HCT116 (cell line): ENCODE data around the gene DHPS. TPM values are rescaled to one million over a fixed set of nuclear protein-coding genes. Genes with fewer than 3 reads are reported as not detected.

ENCODE experiments used
- ATAC-seq: fragments of 200-7000 bp; cut with Tn5 transposase; 2 replicates; pipeline ENCODE4 v1.9.1; 2020; ENCODE audit warnings: mild to moderate bottlenecking, moderate library complexity
- BruUV-seq: library from RNA; stranded (reverse); fragments of 400-500 nt; replicated peaks from 2 replicates; lab custom pipeline; 2021; lab: Mats Ljungman, UMichigan
- CTCF ChIA-PET: fragments of 300-600 bp; sonication (Branson Sonifier 250); formaldehyde crosslinking; loops from one replicate; lab custom pipeline; 2021; ENCODE audit warnings: antibody characterized with exemption; lab: Charles Lee
- POLR2A ChIA-PET: fragments of 300-600, 350-600 bp; sonication (Branson Sonifier 250); formaldehyde crosslinking; loops from one replicate; lab custom pipeline; 2021; ENCODE audit warnings: antibody characterized with exemption; lab: Charles Lee
- RAD21 ChIA-PET, 2 experiments: fragments of 300-600 bp; sonication (Branson Sonifier 250); formaldehyde crosslinking; loops; one replicate each; lab custom pipeline; 2023; ENCODE audit warnings: low total read pairs in 2 of 2; ENCODE audit not compliant: uncharacterized antibody in 2 of 2, unreplicated experiment in 2 of 2, low non-redundant PET in 1 of 2; lab: Charles Lee
- DNase-seq: peaks from one replicate; pipeline ENCODE4 v3.0.0-alpha.2; 2010; ENCODE audit warnings: low read depth, low spot score
- H2AFZ ChIP-seq: fragments of 200-600 bp; shearing (Covaris generic), sonication (generic); 2 replicates; pipeline ENCODE4 v1.6.1; 2017; ENCODE audit warnings: low read depth, mixed run types, mixed read lengths, antibody characterized with exemption, low read length; ENCODE audit not compliant: poor library complexity, severe bottlenecking
- H3K27ac ChIP-seq: 2 replicates; pipeline ENCODE4 v1.5.1; 2012; ENCODE audit warnings: low read depth, low read length
- H3K27me3 ChIP-seq: fragments of 200-600 bp; sonication (generic); 2 replicates; pipeline ENCODE4 v1.6.1; 2016; ENCODE audit warnings: mixed run types, low read length, mixed read lengths; ENCODE audit not compliant: insufficient read depth
- H3K36me3 ChIP-seq, 2 experiments: fragments of 200-500 bp in 1 of 2; fragments of 200-600 bp in 1 of 2; sonication (Bioruptor generic) in 1 of 2; sonication (generic) in 1 of 2; 2 replicates each; pipeline versions ENCODE4 v1.5.1 to v1.6.1; 2014 to 2016; ENCODE audit warnings: low read length in 2 of 2, inconsistent platforms in 1 of 2, mixed read lengths in 1 of 2, mixed run types in 1 of 2; ENCODE audit not compliant: insufficient read depth in 2 of 2, control insufficient read depth in 1 of 2
- H3K4me1 ChIP-seq, 2 experiments: fragments of 200-600 bp in 1 of 2; sonication (generic) in 1 of 2; 2 replicates each; pipeline versions ENCODE4 v1.5.1 to v1.6.1; 2012 to 2017; ENCODE audit warnings: low read length in 2 of 2, inconsistent platforms in 1 of 2, mild to moderate bottlenecking in 1 of 2, mixed read lengths in 1 of 2, mixed run types in 1 of 2, moderate library complexity in 1 of 2; ENCODE audit not compliant: insufficient read depth in 2 of 2, control insufficient read depth in 1 of 2
- H3K4me2 ChIP-seq: fragments of 200-600 bp; sonication (generic); 2 replicates; pipeline ENCODE4 v1.6.1; 2017; ENCODE audit warnings: mixed run types, low read length, mixed read lengths
- H3K4me3 ChIP-seq, 2 experiments: fragments of 200-600 bp in 1 of 2; sonication (generic) in 1 of 2; replicated peaks in 1 of 2; 2 replicates each; pipeline ENCODE4 v1.5.1; 2011 to 2016; ENCODE audit warnings: low read length in 2 of 2, control low read depth in 1 of 2, low read depth in 1 of 2, mild to moderate bottlenecking in 1 of 2, mixed read lengths in 1 of 2, mixed run types in 1 of 2
- H3K79me2 ChIP-seq: fragments of 200-600 bp; sonication (generic); 2 replicates; pipeline ENCODE4 v1.6.1; 2017; ENCODE audit warnings: mild to moderate bottlenecking, mixed run types, low read length, moderate library complexity, mixed read lengths; ENCODE audit not compliant: insufficient read depth
- H3K9ac ChIP-seq: fragments of 200-600 bp; sonication (generic); 2 replicates; pipeline ENCODE4 v1.6.1; 2016; ENCODE audit warnings: low read length, mixed read lengths
- H3K9me2 ChIP-seq: fragments of 200-600 bp; sonication (generic), shearing (Covaris generic); 2 replicates; pipeline ENCODE4 v1.6.1; 2017; ENCODE audit warnings: mixed run types, mild to moderate bottlenecking, moderate library complexity; ENCODE audit not compliant: insufficient read depth
- H3K9me3 ChIP-seq, 2 experiments: fragments of 200-500 bp in 1 of 2; fragments of 200-600 bp in 1 of 2; sonication (Bioruptor generic) in 1 of 2; sonication (generic) in 1 of 2; 2 replicates each; pipeline ENCODE4 v1.6.1; 2014 to 2017; ENCODE audit warnings: low read length in 2 of 2, mixed read lengths in 2 of 2, inconsistent platforms in 1 of 2, low read depth in 1 of 2, mild to moderate bottlenecking in 1 of 2, mixed run types in 1 of 2, moderate library complexity in 1 of 2; ENCODE audit not compliant: control insufficient read depth in 1 of 2, insufficient read depth in 1 of 2
- H4K20me1 ChIP-seq: fragments of 200-600 bp; sonication (generic), shearing (Covaris generic); 2 replicates; pipeline ENCODE4 v1.6.1; 2017; ENCODE audit warnings: mixed run types, mild to moderate bottlenecking, moderate library complexity; ENCODE audit not compliant: insufficient read depth
- ATF3 ChIP-seq: IDR thresholded peaks from 2 replicates; pipeline ENCODE4 v1.6.1; 2012
- CBX3 ChIP-seq: IDR thresholded peaks from 2 replicates; pipeline ENCODE4 v1.6.1; 2012; ENCODE audit warnings: low read depth
- EGR1 ChIP-seq: IDR thresholded peaks from 2 replicates; pipeline ENCODE4 v1.6.1; 2012; ENCODE audit warnings: low read depth
- ELF1 ChIP-seq: IDR thresholded peaks from 2 replicates; pipeline ENCODE4 v1.6.1; 2012; ENCODE audit warnings: low read depth, borderline replicate concordance
- EZH2 ChIP-seq: fragments of 200-600 bp; sonication (generic); IDR thresholded peaks from 2 replicates; pipeline ENCODE4 v1.6.1; 2017; ENCODE audit warnings: antibody characterized with exemption, mixed run types
- MAX ChIP-seq: IDR thresholded peaks from 2 replicates; pipeline ENCODE4 v1.6.1; 2012
- POLR2AphosphoS5 ChIP-seq: IDR thresholded peaks from 2 replicates; pipeline ENCODE4 v1.6.1; 2011; ENCODE audit warnings: mild to moderate bottlenecking, low read depth, low read length, moderate library complexity
- RAD21 ChIP-seq: IDR thresholded peaks from 2 replicates; pipeline ENCODE4 v1.6.1; 2012; ENCODE audit warnings: low read depth, mild to moderate bottlenecking
- SIN3A ChIP-seq: IDR thresholded peaks from 2 replicates; pipeline ENCODE4 v1.6.1; 2012; ENCODE audit warnings: low read depth
- SP1 ChIP-seq: IDR thresholded peaks from 2 replicates; pipeline ENCODE4 v1.6.1; 2012; ENCODE audit warnings: low read depth
- SRF ChIP-seq: IDR thresholded peaks from 2 replicates; pipeline ENCODE4 v1.6.1; 2012; ENCODE audit warnings: low read depth
- ZBTB33 ChIP-seq: IDR thresholded peaks from 2 replicates; pipeline ENCODE4 v1.6.1; 2011; ENCODE audit warnings: mild to moderate bottlenecking, low read length, moderate library complexity; ENCODE audit not compliant: insufficient replicate concordance; ENCODE audit errors: extremely low read depth
- ZNF274 ChIP-seq: fragments of 200-500 bp; sonication (Bioruptor generic); IDR thresholded peaks from 2 replicates; pipeline ENCODE4 v1.6.1; 2014; ENCODE audit warnings: mild to moderate bottlenecking, low read depth, low read length, inconsistent platforms
- intact Hi-C: fragments of 100-400 bp; cut with micrococcal nuclease; formaldehyde crosslinking; loops from 2 replicates; pipeline ENCODE4 v1.10.0; 2022
- total RNA-seq: library from RNA; stranded (reverse); gene quantifications from one replicate; pipeline ENCODE4 v1.2.1, GENCODE V29; 2021; ENCODE audit not compliant: unreplicated experiment

The DHPS gene
- total RNA-seq, 1 experiment from 2014 or later, result 134 TPM

GRCh38 chr19:12638611-12639182, 43.0 kb downstream of the DHPS start:
- no peak overlapping the region for H3K27ac ChIP-seq
- H3K27me3 ChIP-seq, result no peaks in the 10 kb centered on the region
- CTCF ChIA-PET, result no interaction called here
- H3K9me3 ChIP-seq, result peaks cover 0 to 4% of the 10 kb centered on the region in 2 experiments; a peak in 1 of 4 replicates
- H3K36me3 ChIP-seq, result no peaks in the 10 kb centered on the region
- no peak for DNase-seq
- no peak overlapping the region for H3K4me2 ChIP-seq
- H3K9ac ChIP-seq, result no peak overlapping the region
- intact Hi-C loops, result no loop called here
- H3K79me2 ChIP-seq, result no peaks in the 10 kb centered on the region
- no TSS peak for BruUV-seq
- TF ChIP-seq ZNF274, result no peak
- no peak for TF ChIP-seq MAX
- no peak for TF ChIP-seq EZH2
- TF ChIP-seq EGR1, result no peak
- TF ChIP-seq POLR2AphosphoS5, result no peak
- no peak for TF ChIP-seq SIN3A
- no peak for TF ChIP-seq CBX3
- TF ChIP-seq SP1, result no peak
- TF ChIP-seq, all 23 proteins: peak for 0
- Histone ChIP-seq H4K20me1 (no peaks in the 10 kb centered on the region), H3K4me1 (no peaks in the 10 kb centered on the region), H2AFZ (no peak overlapping the region), H3K4me3 (no peak overlapping the region), H3K9me2 (no peaks in the 10 kb centered on the region)
- ChIA-PET RAD21 (no interaction called here), POLR2A (no interaction called here)
- ATAC-seq, result no peak

- BruUV-seq, result no TSS peak
Observed at GRCh38 chr19:12636631-12637030, 45.0 kb downstream of the DHPS start.

More at GRCh38 chr19:12636631-12637030, 45.0 kb downstream of the DHPS start:
- no peak overlapping the region for H3K4me2 ChIP-seq
- H3K27me3 ChIP-seq, result no peaks in the 10 kb centered on the region
- no peak overlapping the region for H2AFZ ChIP-seq
- ChIA-PET RAD21 (no interaction called here), POLR2A (no interaction called here), CTCF (no interaction called here)
- intact Hi-C loops, result no loop called here
- no peaks in the 10 kb centered on the region for H4K20me1 ChIP-seq
- H3K9me2 ChIP-seq, result no peaks in the 10 kb centered on the region
- H3K79me2 ChIP-seq, result no peaks in the 10 kb centered on the region
- H3K9ac ChIP-seq, result no peak overlapping the region
- no peak for TF ChIP-seq EZH2
- no peak for TF ChIP-seq ATF3
- TF ChIP-seq ZBTB33, result no peak
- TF ChIP-seq SP1, result no peak
- no peak for TF ChIP-seq MAX
- TF ChIP-seq RAD21, result no peak
- no peak for TF ChIP-seq SRF
- no peak for TF ChIP-seq ELF1
- no peak overlapping the region for H3K4me3 ChIP-seq
- H3K27ac ChIP-seq, result no peak overlapping the region
- ATAC-seq (no peak), DNase-seq (no peak)
- no peaks in the 10 kb centered on the region for H3K36me3 ChIP-seq
- H3K4me1 ChIP-seq, result no peaks in the 10 kb centered on the region
- H3K9me3 ChIP-seq, result peaks cover 0 to 4% of the 10 kb centered on the region in 2 experiments; a peak in 2 of 4 replicates
